GM18858 (cell line): ENCODE data around the gene OR5H15.
"Not testable (repeated sequence)": the region's sequence is repeated elsewhere in the genome, so short reads cannot be mapped to it uniquely, and the experiment has no call there.

Experiments used
- ATAC-seq: cut with Tn5 transposase; IDR thresholded peaks from one replicate; pipeline ENCODE4 v1.9.1; 2021; ENCODE audit not compliant: unreplicated experiment

OR5H15 gene

DNA sequence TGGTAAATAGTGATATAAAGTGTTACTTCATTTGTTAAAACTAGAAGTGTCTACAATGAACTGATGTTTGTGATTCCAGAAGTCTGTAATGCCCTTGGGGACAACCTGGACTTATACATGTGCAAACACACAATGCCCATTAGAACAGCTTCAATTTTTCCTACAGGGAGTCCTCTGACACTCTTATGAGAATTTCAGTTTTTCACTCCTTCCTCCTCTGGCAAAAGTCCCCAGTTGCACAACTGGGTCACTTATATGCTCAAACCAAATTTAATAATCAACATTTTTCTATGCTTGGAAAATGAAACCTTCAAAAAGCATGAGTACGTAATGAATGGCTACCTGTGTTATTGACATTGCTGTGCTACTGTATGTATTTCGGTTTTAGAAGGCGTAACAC lies at the start of gene OR5H15:
Gene OR5H15, plus strand, starts transcription at position 301 of the 400 bp plus-strand sequence. CDS start 2,004 bp downstream, outside the sequence.
- ATAC-seq, result no peak

DNA sequence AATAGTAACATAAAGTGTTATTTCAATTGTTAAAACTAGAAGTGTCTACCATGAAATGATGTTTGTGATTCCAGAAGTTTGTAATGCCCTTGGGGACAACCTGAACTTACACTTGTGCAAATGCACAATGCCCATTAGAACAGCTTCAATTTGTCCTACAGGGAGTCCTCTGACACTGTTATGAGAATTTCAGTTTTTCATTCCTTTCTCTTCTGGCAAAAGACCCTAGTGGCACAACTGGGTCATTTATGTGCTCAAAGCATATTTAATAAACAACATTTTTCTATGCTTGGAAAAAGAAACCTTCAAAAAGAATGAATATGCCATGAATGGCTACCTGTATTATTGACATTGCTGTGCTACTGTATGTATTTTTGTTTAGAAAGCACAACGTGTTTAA lies 36.1 kb upstream of the OR5H15 start, which contains the start of gene OR5H1:
Gene OR5H1, plus strand, starts transcription at position 301 of the 400 bp plus-strand sequence. CDS start 1,977 bp downstream, outside the sequence.
- no peak for ATAC-seq

DNA sequence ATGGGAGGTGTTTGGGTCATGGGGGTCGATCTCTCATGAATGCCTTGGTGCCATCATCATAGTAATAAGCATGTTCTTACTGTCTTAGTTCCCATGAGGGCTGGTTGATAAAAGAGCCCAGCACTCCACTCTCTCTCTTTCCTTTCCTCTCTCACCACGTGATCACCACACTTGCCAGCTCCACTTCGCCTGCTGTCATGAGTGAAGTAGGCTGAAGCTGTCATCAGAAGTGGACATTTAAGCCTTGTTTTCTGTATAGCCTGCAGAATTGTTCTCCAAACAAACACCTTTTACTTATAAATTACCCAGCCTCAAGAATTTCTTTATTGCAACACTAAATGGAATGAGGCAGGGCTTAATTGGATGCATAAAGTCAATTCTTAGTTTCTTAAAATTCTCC lies 29.9 kb upstream of the OR5H15 start:
- no peak for ATAC-seq

DNA sequence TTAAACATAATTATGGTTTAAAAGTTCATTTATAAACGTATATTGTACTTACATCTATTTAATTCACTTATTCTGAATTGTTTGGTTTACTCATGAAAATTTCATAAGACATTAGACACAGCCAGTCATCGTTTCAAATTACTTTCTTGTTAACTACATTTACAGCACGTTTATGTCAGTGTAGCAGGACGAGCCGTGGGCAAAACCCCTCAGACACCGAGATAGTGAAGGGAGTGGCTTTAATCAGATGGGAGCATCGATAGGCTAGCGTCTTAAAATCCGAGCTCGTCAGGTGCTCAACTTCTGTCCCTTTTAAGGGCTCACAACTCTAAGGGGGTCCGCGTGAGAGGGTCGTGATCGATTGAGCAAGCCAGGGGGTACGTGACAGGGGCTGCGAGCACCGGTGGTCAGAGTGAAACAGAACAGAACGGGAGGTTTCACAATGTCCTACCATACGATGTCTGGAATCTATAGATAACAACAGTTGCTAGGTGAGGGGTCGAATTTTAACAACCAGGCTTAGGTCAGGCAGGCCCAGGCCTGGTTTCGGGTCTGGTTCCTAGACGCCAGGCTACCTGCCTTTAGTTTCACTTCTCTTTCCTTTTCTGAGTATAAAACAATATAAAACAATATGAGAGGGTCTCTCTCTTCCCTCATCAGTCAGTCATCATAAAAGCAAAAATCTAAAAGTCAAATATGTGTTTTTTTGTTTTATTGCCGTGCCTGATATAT lies 28.5 kb upstream of the OR5H15 start:
- ATAC-seq, result not testable (repeated sequence)

DNA sequence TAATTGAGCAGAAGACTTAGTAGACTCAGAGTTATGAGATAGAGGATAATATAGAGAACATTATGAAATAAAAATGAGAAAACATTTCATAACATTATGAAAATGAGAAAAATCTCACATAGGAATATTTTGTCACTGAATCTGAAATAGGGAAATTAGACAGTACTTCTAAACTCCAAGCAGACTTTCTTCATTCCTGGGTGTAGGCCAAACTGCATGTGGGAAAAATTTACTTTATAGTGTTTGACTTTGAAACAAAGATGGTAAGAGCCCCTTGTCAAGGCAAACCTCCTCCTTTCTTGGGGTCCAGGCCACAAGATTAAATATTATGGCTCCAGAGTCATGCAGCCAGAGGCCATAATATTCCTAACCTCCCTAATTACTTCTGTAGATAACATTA lies 26.0 kb upstream of the OR5H15 start:
- ATAC-seq, result no peak

DNA sequence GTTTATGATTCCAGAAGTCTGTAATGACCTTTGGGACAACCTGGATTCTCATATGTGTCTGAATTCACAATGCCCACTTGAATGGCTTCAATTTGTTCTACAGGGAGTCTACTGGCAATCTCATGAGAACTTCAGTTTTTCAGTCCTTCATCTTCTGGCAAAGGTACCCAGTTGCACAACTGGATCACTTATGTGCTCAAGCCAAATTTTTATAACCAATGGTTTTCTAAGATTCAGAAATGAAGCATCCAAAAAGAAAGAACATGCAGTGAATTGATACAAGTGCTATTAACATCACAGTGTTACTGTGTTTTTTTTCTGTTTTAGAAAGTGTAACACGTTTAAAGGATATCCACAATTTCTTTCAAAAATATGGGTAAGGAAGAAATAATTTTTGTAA lies 19.3 kb upstream of the OR5H15 start, which contains the start of gene OR5H14:
Gene OR5H14, plus strand, starts transcription at position 301 of the 400 bp plus-strand sequence. CDS start 1,907 bp downstream, outside the sequence.
- no peak for ATAC-seq

DNA sequence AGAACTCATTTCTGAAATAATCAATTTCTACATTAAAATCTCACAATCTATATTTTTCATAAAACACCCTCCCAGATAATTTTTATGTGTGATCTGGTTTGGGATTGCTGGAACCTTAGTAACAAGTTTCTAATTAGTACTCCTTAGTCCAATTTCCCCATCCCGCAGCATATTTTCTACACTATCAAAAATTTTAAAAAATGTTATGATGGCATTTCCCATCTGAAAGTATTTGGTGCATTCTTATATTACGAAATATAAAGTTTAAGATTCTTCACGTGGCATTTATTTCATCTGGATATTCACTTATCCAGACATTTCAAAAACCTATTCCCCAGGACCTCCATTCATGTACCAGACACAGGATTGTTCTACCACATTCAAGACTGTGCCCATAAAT lies 17.7 kb upstream of the OR5H15 start:
- no peak for ATAC-seq

DNA sequence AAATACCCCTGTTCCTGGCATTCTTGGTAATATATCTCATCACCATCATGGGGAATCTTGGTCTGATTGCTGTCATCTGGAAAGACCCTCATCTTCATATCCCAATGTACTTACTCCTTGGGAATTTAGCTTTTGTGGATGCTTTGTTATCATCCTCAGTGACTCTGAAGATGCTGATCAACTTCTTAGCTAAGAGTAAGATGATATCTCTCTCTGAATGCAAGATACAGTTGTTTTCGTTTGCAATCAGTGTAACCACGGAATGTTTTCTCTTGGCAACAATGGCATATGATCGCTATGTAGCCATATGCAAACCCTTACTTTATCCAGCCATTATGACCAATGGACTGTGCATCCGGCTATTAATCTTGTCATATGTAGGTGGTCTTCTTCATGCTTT lies 17.0 kb upstream of the OR5H15 start:
- ATAC-seq, result not testable (repeated sequence)

DNA sequence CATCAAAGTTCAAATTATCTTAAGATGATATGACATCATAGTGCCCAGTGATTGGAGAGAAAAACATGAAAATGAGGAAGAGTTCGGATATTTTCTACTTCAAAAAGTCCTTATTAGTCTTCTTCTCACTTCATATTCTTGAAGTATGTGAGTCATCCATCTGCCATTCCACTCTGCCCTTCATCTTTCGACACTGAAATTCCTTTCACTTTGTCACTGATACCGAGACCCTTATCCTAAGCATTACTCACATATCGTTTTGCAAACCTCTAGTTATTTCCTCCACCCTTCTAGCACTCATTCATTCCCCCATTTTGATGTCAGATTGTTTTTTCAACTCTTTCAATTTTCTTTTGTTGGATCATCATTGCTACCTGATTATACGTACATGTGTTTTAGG lies 15.3 kb upstream of the OR5H15 start:
- no peak for ATAC-seq

DNA sequence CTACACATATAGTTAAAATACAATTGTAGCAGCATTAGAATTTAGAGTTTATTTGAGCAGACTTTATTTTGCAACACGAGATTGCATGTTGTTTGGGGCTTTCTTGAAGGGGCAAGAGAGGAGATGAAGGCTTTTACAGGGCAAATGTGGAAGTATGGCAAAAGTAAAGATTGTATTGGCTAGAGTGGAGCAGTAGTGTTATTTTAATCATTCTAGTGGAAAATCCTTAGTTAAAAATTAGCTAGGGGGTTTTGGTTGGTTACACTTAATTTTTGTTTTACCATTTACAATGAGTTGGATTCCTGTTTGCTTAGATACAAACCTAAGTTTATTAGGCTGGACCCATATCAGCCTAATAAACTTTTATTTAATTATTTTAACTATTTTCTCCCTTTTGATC lies 4.6 kb downstream of the OR5H15 start:
- ATAC-seq, result no peak

DNA sequence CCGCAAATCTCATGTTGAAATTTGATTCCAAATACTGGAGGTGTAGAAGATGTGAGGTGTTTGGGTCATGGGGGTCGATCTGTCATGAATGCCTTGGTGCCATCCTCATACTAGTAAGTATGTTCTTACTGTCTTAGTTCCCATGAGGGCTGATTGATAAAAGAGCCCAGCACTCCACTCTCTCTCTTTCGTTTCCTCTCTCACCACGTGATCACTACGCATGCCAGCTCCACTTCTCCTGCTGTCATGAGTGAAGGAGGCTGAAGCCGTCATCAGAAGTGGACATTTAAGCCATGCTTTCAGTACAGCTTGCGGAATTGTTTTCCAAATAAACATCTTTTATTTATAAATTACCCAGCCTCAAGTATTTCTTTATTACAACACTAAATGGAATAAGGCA lies 6.1 kb downstream of the OR5H15 start:
- ATAC-seq, result no peak

DNA sequence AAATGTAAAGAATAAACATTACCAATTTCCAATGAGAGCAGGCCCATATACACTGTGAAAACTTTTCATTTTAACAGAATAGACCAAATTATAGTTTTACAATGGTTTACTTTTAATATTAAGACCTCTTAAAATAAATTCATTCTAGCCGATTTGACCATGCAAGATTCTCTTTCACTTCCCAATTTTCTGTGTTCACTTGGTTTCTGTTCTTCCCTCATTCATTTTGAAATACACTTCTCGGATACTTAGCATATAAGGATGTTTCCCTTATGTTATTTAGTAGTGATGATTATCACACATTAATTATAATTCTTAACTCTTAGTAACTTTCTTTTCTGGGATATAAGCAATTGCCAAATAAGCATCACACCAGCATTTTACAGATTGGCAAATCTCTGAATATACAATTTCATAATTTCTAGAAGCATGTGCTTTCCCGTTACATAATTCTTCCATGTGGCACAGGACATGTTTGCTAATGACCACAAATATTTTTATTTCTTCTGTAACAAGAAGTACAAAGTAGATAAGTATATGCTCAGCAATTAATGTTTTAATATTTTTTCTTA lies 13.9 kb downstream of the OR5H15 start:
- ATAC-seq, result no peak

DNA sequence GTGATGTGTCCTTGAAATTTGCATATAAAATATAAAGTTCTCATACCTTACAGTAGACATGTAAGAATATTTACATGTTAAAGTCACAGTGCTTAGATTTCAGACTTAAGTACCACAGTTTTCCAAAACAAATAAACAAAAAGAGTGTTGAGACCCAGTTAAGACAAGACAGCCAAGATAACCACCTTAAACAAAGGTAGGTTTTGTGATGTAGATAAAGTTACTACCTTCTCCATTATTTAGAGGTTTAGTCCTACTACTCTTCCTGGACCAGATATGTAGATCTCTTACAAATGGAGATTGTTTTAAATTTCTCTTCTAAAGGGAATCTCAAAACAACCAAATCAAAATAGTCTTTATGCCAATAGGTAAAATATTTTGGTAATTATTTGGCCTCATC lies 15.7 kb downstream of the OR5H15 start:
- ATAC-seq, result no peak

DNA sequence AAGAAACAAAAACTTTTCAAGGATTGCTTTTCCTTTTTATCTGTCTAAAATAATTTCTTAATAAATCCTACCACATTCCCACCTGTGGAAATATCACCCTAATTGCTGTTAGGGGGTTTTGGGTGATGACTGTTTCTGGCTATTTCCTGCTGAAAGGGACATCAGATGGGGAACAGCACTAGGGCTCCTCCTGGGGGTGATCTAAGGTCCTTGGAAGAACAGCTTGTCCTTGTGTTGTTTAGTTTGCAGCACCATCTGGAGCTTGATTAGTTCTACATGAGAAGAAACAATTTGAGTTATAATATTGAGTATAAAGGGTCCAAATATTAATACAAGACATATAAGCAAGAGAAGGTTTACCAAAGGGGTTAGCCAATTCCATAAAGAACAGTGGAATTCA lies 18.7 kb downstream of the OR5H15 start:
- no peak for ATAC-seq

DNA sequence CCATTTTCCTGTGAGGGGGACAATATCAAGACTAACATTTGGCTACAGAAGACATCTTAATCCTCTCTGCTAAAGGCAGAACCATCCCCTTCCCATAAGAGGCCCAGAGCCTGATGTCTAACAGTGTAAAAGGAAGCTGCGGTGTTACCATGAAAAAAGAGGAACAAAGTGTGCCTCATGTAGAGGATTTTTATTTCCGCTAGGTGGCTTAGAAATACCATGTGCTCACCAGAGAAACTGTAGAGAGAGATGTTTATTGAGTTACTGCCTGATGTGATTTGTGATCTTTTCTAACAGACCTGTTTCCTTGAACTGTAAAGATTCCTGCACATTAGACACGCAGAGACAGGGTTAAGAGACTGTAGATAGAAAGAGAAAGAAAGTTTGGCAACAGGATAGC lies 22.0 kb downstream of the OR5H15 start:
- ATAC-seq, result no peak

DNA sequence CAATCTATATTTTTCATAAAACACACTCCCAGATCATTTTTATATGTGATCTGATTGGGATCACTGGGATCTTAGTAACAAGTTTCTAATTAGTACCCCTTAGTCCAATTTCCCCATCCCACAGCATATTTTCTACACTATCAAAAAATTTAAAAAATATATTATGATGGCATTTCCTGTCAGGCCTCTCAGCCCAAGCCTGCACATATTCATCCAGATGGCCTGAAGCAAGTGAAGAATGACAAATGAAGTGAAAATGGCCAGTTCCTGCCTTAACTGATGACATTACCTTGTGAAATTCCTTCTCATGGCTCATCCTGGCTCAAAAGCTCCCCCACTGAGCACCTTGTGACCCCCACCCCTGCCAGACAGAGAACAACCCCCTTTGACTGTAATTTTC lies 24.4 kb downstream of the OR5H15 start:
- not testable (repeated sequence) for ATAC-seq

DNA sequence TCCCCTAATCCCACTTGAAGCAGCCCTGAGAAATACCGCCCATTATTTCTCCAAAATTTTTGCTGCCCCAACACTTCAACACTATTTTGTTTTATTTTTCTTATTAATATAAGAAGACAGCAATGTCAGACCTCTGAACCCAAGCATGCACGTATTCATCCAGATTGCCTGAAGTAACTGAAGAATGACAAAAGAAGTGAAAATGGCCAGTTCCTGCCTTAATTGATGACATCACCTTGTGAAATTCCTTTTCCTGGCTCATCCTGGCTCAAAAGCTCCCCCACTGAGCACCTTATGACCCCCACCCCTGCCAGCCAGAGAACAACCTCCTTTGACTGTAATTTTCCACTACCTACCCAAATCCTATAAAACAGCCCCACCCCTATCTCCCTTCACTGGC lies 29.8 kb downstream of the OR5H15 start:
- not testable (repeated sequence) for ATAC-seq

DNA sequence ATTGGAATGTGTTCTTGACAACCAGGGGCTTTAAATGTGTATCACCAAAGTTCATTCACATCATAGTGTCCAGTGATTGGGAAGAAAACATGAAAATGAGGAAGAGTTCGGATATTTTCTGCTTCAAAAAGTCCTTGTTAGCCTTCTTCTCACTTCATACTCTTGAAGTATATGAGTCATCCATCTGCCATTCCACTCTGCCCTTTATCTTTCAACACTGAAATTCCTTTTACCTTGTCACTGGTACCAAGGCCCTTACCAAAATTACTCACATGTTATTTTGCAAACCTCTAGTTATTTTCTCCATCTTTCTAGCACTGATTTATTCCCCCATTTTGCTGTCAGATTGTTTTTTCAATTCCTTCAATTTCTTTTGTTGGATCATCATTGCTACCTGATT lies 32.5 kb downstream of the OR5H15 start:
- no peak for ATAC-seq

DNA sequence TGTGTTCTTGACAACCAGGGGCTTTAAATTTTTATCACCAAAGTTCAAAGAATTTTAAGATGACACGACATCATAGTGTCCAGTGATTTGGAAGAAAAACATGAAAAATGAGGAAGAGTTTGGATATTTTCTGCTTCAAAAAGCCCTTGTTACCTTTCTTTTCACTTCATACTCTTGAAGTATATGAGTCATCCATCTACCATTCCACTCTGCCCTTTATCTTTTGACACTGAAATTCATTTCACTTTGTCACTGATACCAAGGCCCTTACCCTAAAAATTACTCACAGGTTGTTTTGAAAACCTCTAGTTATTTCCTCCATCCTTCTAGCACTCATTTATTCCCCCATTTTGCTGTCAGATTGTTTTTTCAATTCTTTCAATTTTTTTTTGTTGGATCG lies 42.7 kb downstream of the OR5H15 start:
- ATAC-seq, result no peak

DNA sequence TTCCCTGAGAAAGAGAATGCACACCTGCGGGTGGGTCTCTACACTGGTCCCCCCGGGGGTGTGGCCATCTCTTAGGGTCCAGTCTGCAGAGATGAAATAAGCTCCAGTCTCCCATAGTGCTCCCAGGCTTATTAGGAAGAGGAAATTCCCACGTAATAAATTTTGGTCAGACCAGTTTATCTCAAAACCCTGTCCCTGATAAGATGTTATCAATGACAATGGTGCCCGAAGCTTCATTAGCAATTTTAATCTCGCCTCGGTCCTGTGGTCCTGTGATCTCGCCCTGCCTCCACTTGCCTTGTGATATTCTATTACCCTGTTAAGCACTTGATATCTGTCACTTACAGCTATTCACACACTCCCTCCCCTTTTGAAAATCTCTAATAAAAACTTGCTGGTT lies 46.8 kb downstream of the OR5H15 start:
- no peak for ATAC-seq

DNA sequence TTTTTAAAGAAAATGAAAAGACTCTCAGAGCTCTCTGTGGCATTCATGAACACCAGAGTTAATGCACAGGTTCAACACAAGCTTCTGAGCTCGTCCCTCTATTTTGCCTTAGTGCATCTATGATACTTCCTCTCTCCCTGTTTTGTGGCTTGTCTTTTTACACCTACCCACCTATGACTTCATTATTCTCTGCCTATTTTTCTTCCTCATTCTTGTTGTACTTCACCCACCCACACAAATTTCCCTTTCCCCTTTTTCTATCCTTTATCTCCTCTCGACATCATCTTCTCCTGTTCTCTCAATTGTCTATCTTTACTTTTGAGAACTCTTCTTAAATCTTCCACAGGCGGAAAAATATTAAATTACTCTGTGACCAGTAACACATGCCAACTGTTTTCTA lies 48.6 kb downstream of the OR5H15 start:
- no peak for ATAC-seq
